Midbrain (tissue), 1 donor: ENCODE data around the gene ABI2.
A peak's percentile ranks its signal among the peaks of the same experiment; 100 is the strongest.
"Not testable (repeated sequence)": the region's sequence is repeated elsewhere in the genome, so short reads cannot be mapped to it uniquely, and the experiment has no call there.

Source experiments
- DNase-seq: peaks from one replicate; lab custom pipeline; 2025; lab: John Stamatoyannopoulos, UW

Gene ABI2

DNA sequence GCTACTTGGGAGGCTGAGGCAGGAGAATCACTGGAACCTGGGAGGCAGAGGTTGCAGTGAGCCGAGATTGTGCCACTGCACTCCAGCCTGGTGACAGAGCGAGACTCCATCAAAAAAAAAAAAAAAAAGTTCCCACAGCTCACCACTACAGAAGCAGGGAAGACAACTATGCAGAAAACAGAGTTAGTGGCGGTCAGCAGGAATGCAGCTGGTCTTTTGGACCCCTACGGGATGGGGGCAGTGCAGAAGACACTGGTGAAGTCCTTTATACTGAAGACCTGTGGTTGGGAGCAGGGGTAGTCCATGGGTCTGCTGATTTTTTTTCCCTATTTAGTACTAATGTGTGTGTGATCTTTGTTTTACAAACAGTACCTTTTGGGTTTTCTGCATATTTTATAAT is 101.4 kb downstream of the ABI2 start:
- DNase-seq = not testable (repeated sequence)

DNA sequence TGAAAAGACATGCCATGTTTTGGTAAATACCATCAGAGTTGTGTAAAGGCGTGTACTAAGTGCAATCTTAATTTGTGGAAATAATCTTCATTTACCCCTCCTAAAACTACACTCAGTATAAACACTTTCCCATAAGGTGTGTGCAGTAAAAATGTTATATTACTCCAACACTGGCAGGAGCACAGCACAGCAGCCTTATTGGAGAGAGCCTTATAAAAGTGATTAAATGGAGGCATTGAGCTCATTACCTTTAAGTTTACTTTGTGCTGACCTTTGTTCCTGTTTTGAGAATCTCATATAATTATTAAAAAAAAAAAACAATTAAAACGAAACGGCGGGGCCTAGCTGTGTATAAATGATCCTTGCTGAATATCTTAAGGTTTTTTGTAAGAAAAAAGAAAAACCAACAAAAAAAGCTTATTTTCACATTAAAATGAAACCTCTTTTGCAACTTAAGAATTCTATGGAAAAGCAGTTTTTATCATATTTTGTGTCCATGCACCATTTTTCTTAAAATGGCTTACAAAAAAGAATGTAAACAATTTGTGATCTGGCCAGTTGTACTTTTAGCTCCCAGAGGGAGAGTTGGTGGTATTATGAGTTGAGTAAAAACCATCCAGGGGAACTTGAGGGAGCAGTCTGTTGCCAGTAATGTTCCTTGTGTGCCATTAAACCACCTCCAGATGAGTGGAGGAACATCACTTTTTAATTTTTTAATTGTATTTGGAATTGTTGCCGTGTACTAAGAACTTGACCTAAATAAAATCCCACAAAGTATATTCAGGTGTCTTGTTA is 103.4 kb downstream of the ABI2 start:
- DNase-seq = no peak

DNA sequence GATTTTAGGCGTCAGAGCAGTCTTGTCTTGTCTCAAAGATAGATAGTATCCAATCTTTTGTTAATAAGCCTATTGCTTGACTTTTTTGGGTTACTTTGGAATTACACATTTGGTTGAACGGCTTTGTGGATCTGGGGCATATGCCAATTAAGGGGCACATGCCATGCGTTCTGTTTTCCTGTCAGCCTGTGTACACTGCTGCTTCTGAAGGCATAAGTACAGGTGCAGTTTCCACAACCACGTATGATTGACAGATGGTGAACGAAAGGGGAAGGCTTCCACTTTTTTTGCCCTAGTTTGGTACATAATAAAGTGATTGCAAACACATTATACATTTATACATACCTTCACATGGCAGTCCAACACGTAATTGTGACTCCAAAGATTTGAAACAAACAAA is 104.6 kb downstream of the ABI2 start:
- DNase-seq = no peak

DNA sequence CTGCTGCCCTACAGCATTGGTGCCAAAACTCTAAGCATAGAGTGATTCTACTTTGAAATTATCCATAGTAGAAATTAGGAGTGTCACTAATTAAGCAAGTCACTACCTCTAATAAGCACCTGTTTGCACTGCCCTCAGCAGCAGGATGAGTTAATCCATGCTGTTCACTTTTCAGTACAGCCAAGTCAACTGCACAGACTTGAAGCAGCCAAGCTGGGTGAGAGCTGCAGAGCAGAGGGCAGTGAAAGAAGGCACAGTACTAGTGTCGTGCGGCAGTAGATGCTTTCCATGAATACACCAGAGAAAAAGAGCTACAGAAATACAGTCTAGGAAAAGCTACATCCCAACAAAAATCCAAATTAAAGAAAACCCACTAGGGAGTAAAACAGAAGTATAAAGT is 108.3 kb downstream of the ABI2 start:
- no peak for DNase-seq

DNA sequence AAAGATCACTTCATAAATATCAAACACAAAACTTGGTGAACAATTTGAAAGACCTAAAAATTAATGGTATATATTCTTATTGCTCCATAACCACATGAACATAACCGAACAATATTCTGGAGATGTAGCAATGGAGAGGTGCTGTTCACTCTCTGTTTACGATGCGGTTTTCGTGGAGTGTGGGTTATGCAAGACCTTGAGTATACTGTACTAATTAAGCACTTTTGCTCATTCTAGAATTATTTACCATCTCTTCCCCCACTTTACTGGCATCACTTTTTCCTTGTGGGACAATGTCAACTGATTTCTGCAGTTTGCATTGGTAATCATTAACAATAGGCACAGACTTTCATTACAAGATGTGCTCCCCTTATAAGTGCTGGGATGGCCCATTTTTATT is 109.3 kb downstream of the ABI2 start:
- no peak for DNase-seq

DNA sequence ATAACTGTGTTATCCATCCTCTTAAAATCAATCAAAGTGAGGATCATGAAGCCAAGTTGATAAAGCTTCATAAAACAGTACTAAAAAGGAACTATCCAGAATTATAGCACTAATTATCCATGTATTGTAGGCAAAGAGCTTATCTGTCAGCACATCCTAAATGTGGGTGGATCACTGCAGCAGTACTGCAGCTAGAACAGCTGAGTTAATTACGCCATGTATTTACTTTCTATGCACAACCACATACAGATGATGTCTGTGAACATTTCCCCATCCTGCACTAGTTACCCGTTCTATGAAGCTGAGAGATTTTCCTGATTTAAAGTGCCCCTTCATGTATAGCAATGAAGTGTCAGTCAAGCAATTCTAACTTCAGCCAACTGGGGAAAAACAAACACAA is 110.3 kb downstream of the ABI2 start:
- no peak for DNase-seq

DNA sequence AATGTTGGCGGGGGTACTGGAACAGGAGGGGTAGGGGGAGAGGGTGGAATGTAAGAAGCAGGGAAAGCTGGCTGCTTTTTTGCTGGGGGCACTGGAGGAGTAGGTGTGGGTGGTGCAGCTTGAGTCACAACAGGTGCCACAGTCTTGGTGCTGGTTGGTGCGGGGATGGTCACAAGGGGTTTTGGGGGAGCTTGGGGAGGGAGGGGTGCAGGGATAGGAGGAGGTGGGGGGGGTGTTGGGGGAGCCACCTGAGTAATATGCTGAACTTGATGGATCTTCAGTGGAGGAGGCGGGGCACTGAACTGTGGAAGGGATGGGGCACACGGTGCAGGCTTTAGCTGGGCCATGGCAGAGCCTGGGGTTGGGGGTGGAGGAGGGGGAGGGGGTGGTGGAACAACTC is 112.5 kb downstream of the ABI2 start:
- no peak for DNase-seq

DNA sequence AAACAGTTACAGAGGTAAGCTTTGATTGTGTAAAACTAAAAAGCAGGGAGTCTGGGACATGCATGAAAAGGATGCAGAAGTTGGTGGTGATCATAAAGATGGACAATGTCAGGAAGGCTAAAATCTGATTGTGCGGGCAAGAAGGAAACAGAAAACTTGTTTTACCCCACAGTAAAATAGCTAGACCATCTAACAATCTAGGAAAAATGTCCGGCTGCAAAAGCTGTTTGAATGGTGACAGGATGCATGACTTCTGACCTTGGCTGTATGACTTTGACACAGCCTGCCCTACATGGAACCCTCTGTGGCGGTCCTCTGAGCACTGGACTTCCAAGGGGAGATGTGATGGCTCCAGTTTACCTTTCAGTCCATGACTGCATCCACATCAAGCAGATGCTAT is 113.3 kb downstream of the ABI2 start:
- DNase-seq = no peak

DNA sequence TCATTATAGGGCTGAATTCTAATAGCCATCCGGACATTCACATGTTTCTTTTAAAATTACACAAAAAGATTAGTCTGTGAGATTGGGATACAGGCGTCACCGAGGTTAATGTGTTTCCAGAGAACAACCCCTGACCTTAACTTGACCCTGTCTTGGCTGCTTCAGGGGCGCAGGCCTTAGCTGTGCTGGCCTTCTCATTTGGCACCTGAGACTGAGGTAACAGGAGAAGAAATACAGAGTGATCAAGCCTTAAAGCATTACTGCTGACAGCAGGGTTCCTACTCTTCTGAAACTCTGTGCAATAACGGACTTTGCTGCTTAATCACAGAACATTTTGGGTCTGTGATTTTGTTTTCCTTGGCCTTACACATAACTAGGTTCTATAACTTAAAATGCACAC is 114.3 kb downstream of the ABI2 start:
- DNase-seq = no peak

DNA sequence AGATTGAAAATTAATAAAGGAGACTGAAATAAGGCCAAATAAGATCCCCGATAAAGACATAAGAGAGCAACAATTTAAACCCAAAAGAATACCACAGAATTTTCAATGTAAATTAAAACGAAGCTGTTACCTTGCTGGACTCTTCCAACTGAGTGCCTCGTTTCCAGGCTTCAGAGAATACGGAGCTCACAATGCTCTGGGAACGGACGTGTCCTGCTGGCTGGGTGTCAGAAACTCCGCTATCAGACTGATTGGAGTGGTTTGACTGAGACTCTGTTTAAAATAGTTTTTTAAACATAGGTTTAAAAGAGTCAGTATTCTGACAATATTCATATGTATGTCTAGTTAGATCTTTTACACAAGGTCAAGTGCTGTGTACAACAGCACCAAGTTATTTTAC is 116.5 kb downstream of the ABI2 start:
- DNase-seq = no peak

DNA sequence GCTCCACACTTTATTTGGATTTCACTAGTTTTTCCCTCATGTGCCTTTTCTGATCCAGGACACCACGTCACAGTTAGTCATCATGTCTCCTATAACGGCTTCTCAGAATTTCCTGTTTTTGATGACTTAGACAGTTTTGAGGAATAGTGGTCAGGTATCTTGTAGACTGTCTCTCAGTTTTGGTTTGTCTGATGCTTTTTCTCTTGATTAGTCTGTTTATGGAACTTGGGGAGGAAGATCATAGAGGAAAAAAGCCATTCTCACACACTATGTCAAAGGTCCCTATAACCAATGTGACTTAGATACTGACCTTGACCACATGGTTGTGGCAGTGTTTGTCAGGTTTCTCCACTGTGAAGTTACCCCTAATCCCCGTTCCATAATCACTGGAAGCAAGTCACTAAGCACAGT is 117.9 kb downstream of the ABI2 start:
- no peak for DNase-seq

DNA sequence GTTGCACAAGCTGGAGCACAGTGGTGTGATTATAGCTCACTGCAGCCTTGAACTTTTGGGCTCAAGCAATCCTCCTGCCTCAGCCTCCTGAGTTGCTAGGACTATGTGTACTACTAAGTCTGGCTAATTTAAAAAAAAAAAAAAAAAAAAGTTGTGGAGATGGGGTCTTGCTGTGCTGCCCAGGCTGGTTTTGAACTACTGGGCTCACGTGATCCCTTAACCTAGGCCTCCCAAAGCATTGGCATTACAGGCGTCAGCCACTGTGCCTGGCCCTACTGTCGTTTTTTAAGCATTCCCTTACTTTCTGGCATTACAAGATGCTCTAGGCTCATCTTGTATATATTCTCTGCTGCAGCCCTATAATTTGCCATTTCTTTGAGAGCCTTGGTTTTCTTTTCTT is 118.6 kb downstream of the ABI2 start:
- DNase-seq = no peak

DNA sequence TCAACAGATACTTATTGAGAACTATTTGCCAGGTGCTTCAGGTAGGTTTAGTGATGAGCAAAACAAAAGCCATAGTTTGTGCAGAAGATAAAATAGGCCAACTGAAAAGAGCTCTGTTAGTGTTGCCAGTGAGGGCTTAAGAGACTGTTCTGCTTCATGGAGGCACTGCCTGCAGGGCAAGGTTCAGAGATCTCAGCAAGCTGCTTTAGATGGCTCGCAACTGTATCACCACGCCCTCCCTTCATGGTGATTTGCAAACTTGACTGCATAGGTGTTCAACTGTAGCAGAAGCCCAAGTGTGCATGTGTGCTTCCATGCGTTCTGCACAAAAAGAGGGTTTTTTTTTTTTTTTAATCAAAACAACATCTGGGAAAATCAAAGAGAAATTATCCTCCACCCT is 122.4 kb downstream of the ABI2 start:
- no peak for DNase-seq

DNA sequence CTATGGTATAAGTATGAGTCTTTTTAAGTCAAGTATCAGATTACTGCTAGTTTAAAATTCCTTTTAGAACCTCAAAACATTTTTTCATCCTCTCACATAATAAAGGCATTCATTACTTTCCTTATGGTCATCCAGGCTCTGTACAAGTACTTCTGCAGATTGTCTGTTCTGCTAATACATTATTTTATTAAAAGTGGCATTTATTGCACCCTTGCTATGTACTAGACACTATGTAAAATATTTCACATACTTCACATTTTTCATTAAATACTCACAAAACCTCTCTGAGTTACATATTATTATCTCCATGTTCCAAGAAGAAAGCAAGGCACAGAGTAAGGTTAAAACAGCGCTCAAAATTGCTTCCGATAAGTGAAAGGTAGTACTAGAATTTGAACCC is 122.8 kb downstream of the ABI2 start:
- DNase-seq = no peak

DNA sequence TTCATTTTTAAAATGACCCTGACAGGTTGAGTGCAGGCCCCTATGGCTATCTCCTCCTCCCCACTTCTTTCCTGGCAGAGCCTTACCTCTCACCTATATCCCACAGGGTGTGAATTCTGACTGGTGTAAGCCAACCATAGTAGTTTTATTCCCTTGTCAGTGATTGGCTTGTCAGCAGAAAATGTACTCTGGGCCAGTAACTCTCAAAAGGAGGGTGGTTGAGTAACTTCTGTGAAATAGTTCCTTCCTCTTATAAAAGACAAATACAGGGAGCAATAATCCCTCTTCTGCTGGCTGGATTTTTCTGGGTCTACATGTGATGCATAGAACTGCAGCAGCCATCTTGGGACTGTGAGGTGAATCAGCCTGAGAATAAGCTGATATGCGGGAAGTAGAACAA is 123.5 kb downstream of the ABI2 start:
- no peak for DNase-seq

DNA sequence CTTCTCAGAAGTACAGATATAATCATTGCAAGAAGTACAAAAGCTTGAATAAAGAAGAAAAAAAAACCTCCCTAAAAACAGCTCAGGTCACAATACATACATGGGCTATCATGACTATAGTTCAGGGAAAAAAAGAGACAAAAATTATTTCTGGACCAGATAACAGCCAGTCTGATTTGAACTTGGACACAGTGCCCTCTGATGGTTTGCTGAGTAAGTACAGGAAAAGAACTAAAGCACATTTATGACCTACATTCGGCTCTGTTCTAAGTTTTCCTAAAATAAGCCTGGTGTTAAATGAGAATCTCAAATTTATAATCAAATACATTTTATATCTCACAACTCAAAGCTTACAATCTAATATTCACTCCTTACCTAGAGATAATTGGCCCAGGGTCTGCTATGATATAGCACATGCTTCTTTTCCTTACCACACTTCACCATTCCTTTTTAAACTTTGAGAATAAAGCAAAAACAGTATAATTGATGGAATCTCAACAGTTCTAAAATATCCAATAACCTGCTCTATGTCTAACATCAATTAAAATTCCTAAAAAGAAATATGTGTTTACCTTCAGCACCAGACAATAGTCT is 125.8 kb downstream of the ABI2 start:
- DNase-seq = peak; percentile 67

DNA sequence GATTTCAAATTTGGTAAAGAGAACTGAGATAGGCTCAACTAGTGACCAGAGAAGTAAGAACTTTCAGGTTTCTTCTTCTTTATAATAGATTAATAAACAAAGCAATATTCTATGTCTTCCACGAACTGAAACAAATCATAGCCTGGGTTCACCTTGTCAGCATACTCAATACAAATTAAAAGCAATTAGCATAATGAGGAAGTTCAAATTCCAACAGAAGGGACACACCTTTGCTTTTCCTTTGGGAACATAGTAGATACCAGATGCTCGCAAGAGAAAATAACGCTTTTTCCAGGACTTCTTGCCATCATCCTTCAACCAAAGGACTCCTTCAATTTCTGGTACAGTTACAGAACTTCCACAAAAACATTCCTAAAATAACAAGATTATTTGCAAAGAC is 127.0 kb downstream of the ABI2 start:
- DNase-seq = no peak

DNA sequence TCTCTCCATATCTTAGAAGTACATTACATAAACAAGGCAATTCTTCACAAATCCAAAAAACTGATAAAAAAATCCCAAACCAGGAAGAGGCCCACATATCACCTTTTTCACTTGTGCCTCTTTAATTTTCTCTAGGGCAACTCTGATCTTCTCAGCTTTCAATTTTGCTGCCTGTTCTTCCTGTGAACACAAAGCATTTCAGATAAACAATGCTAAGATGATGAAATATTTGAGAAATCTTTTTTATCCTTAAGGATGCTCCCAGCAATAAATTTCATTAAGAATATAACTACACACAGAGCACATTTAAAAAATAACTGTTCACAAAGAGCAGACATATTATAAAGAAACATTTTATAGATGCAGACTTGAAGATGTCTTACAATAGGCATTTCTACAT is 133.6 kb downstream of the ABI2 start:
- DNase-seq = no peak

DNA sequence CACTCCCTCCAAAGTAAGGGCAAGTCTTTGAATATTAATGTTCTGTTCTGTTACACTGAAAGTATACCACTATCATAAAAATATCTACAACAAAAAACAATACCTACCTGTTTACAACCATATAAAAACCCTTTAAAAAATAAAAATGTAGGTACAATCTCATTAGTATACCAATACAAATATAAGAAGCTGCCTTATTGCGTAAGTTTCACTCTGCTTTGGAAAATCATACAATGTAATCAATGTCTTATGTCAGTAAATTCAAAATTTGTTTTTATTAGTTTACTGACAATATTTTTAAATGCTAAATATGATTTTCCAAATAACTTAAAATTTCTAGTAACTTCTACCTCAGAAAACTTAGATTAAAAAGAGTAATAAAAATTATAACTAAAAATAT is 134.1 kb downstream of the ABI2 start:
- DNase-seq = no peak

DNA sequence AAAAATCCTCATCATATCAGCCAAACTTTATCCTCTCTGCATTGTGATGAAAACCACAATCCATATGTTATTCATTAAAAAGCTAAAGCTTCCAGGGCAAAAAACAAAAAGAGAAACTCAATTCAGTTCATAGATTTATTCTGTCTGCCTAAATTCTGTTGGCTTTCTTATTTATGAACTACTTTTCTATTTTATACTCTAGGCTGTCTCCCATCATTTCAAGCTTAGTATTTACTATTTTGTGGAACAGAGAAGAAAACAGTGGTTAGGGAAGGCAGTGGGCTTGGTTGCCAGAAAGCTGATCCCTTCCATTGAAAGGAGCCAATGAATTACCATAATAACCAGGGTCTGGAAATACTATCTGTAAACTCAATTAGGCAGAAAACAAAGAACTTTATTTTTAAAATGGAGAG is 135.1 kb downstream of the ABI2 start:
- no peak for DNase-seq

DNA sequence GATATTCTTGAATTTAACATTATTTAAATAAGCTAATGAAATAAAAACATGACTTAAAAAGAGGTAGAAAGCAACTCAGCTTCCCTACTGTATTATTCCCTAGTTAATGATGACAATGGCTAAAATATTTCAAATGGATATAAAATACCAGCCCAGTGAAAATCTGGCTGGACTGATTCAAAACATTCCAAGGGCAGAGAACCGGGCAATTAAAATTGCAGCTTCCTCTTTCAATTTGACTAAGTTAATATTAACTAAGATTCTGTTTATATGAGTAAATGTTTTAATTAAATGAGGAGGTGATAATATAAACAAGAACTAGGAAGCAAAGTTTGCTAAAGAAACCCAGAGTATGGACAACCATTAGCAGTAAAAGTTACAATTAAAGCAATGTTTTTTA is 141.4 kb downstream of the ABI2 start:
- DNase-seq = no peak

DNA sequence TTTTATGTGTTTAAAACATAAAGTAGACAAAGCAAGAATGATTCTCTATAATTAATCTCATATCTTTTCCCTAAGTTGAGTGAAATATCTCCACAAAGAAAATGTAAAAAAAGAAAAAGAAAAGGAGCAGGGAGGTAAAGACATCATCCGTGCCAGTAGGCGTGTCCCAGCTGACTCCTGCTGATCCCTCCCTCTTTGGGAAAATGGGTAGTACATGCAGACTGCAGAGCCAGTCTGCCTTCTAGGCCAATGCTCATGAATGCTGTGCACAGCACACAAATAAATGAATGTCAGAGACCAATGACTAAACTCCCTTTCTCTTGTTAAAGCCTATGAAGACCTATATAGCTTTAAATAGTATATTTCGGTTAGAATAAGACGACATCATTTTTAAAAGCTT is 142.2 kb downstream of the ABI2 start:
- no peak for DNase-seq

DNA sequence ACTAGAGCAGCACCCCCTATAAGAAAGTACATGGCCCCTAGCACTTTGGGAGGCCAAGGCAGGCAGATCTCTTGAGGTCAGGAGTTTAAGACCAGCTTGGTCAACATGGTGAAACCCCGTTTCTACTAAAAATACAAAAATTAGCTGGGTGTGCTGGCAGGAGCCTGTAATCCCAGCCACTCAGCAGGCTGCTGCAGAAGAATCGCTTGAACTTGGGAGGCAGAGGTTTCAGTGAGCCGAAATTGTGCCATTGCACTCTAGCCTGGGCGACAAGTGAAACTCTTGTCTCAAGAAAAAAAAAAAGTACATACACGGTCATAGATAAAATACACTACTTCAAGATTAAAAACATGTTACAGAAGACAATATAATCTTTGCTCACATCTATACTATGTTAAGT is 143.1 kb downstream of the ABI2 start:
- no peak for DNase-seq

DNA sequence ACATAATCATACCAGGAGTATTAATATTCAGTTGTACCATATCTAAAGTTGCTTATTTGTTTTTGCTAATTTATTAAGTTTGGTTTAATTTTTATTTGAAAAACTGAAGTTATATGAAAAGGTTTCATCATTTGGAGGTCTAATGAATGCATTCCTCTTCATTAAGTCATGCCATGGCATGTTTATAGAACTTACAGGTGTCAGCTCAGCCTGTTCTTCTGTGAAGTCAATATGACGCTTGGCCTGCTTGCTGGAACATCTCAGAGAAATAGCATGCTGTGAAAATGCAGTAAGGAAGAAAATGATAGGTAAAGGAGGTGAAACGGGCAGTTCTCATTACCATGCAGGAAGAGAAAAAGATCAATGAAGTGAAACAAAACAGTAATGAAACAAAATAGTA is 148.7 kb downstream of the ABI2 start:
- DNase-seq = no peak
